ENCODE data around the gene SMARCD3. TPM values are rescaled to one million over a fixed set of nuclear protein-coding genes. Genes with fewer than 3 reads are reported as not detected.
A peak's percentile ranks its signal among the peaks of the same experiment; 100 is the strongest.

Gene SMARCD3
- total RNA-seq, 2 donors from 2014 or later: 1.3 to 11.8 TPM

GRCh38 chr7:151276666-151277590 is 28.4 kb upstream of the SMARCD3 start:
- Mint-ChIP-seq H3K36me3 (ENCODE audit: low read depth) (no peaks in the 10 kb centered on the region), H3K4me1 (peaks cover 14% of the 10 kb centered on the region), H3K27me3 (peaks cover 11% of the 10 kb centered on the region), H3K27ac (peak overlapping the region; percentile 76), H3K4me3 (peak overlapping the region; percentile 78), H3K9me3 (no peaks in the 10 kb centered on the region)
- peak; percentile 84 for ATAC-seq (replicated peaks)

GRCh38 chr7:151275813-151276577 is 27.5 kb upstream of the SMARCD3 start:
- peak overlapping the region; percentile 78 for H3K4me3 Mint-ChIP-seq
- peaks cover 14% of the 10 kb centered on the region for H3K4me1 Mint-ChIP-seq
- H3K9me3 Mint-ChIP-seq: no peaks in the 10 kb centered on the region
- H3K27ac Mint-ChIP-seq: peak overlapping the region; percentile 72
- ATAC-seq (replicated peaks): no peak
- H3K27me3 Mint-ChIP-seq: peaks cover 11% of the 10 kb centered on the region
- no peaks in the 10 kb centered on the region for H3K36me3 Mint-ChIP-seq (ENCODE audit: low read depth)

GRCh38 chr7:151274936-151275812 is 26.7 kb upstream of the SMARCD3 start:
- Mint-ChIP-seq H3K4me1 (peaks cover 14% of the 10 kb centered on the region), H3K9me3 (no peaks in the 10 kb centered on the region), H3K27me3 (peaks cover 8% of the 10 kb centered on the region), H3K27ac (peak overlapping the region; percentile 72), H3K4me3 (peak overlapping the region; percentile 78), H3K36me3 (ENCODE audit: low read depth) (no peaks in the 10 kb centered on the region)
- no peak for ATAC-seq (replicated peaks)

GRCh38 chr7:151274396-151274795 is 25.9 kb upstream of the SMARCD3 start:
- Mint-ChIP-seq H3K27me3 (peaks cover 8% of the 10 kb centered on the region), H3K4me1 (peaks cover 14% of the 10 kb centered on the region), H3K9me3 (no peaks in the 10 kb centered on the region), H3K36me3 (ENCODE audit: low read depth) (no peaks in the 10 kb centered on the region), H3K27ac (no peak overlapping the region), H3K4me3 (no peak overlapping the region)
- ATAC-seq (replicated peaks): no peak

DNA sequence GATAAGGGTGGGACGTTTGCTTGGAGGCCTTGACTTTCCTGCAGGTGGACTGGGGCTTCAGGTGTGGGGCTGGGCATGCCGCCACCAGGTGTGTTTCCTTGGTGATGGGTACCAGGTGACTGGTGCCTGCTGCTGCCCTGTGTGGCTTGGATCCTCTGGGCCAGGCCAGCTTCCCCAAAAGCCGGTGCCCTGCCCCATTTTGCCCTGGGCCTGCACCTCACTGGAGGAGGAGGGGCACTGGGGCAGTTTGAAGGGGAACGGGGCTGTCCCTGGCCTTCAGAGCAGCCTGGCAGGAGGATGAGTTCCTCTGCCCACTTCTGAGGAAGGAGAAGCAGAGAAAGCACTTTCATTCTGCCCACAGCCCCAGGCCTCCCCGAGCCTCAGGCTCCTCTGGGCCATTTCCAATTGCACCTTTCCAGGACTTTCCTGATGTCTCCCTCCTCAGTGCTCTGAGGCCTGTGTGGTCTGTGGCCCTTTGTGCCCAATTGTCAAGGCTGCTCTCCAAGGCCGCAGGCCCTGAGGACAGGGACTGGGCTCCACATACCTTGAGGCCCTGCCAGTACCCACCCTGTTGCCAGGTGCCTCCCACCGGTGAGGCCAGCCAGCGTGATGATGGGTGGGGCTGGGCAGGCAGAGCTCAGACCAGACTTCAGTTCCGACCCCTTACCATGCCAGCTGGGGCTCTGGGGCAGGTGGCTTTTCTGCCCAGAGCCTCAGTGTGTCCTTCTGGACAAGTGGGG is 25.3 kb upstream of the SMARCD3 start:
- no peak overlapping the region for H3K27ac Mint-ChIP-seq
- peaks cover 14% of the 10 kb centered on the region for H3K4me1 Mint-ChIP-seq
- H3K4me3 Mint-ChIP-seq: no peak overlapping the region
- no peaks in the 10 kb centered on the region for H3K36me3 Mint-ChIP-seq (ENCODE audit: low read depth)
- ATAC-seq (replicated peaks): no peak
- H3K9me3 Mint-ChIP-seq: no peaks in the 10 kb centered on the region
- peaks cover 4% of the 10 kb centered on the region for H3K27me3 Mint-ChIP-seq

GRCh38 chr7:151272877-151273276 is 24.4 kb upstream of the SMARCD3 start:
- H3K27ac Mint-ChIP-seq: no peak overlapping the region
- no peaks in the 10 kb centered on the region for H3K36me3 Mint-ChIP-seq (ENCODE audit: low read depth)
- no peaks in the 10 kb centered on the region for H3K27me3 Mint-ChIP-seq
- no peak for ATAC-seq (replicated peaks)
- peaks cover 14% of the 10 kb centered on the region for H3K4me1 Mint-ChIP-seq
- no peaks in the 10 kb centered on the region for H3K9me3 Mint-ChIP-seq
- H3K4me3 Mint-ChIP-seq: no peak overlapping the region

GRCh38 chr7:151272405-151272804 is 23.9 kb upstream of the SMARCD3 start:
- no peaks in the 10 kb centered on the region for H3K36me3 Mint-ChIP-seq (ENCODE audit: low read depth)
- H3K9me3 Mint-ChIP-seq: no peaks in the 10 kb centered on the region
- ATAC-seq (replicated peaks): no peak
- H3K4me1 Mint-ChIP-seq: peaks cover 12% of the 10 kb centered on the region
- no peak overlapping the region for H3K4me3 Mint-ChIP-seq
- H3K27me3 Mint-ChIP-seq: no peaks in the 10 kb centered on the region
- no peak overlapping the region for H3K27ac Mint-ChIP-seq

- ATAC-seq (replicated peaks): no peak
- no peaks in the 10 kb centered on the region for H3K36me3 Mint-ChIP-seq (ENCODE audit: low read depth)
- no peaks in the 10 kb centered on the region for H3K9me3 Mint-ChIP-seq
- no peak overlapping the region for H3K4me3 Mint-ChIP-seq
- H3K27ac Mint-ChIP-seq: no peak overlapping the region
- no peaks in the 10 kb centered on the region for H3K27me3 Mint-ChIP-seq
- peaks cover 9% of the 10 kb centered on the region for H3K4me1 Mint-ChIP-seq
Observed at GRCh38 chr7:151271699-151272355, 23.3 kb upstream of the SMARCD3 start.

DNA sequence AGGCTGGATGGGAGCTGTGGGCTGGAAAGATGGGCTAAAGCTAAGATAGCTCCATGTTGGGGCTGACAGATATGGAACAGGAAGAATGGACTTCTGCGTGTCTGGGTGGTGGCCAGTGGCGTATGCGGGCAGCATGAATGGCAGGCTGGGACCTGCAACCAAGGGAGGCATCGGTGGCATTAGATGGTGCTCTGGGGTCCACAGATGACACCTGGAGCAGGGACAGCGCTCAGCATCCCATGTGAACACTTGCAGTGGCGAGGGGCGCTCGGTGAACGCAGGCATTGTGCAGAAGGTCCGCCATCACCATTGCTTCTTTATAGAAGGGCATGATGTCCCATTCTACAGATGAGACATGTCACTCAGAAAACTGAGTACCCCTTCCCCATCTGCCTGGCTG is 21.0 kb upstream of the SMARCD3 start:
- H3K9me3 Mint-ChIP-seq: no peaks in the 10 kb centered on the region
- no peak overlapping the region for H3K4me3 Mint-ChIP-seq
- ATAC-seq (replicated peaks): no peak
- no peaks in the 10 kb centered on the region for H3K36me3 Mint-ChIP-seq (ENCODE audit: low read depth)
- H3K27me3 Mint-ChIP-seq: no peaks in the 10 kb centered on the region
- no peak overlapping the region for H3K27ac Mint-ChIP-seq
- peaks cover 4% of the 10 kb centered on the region for H3K4me1 Mint-ChIP-seq

DNA sequence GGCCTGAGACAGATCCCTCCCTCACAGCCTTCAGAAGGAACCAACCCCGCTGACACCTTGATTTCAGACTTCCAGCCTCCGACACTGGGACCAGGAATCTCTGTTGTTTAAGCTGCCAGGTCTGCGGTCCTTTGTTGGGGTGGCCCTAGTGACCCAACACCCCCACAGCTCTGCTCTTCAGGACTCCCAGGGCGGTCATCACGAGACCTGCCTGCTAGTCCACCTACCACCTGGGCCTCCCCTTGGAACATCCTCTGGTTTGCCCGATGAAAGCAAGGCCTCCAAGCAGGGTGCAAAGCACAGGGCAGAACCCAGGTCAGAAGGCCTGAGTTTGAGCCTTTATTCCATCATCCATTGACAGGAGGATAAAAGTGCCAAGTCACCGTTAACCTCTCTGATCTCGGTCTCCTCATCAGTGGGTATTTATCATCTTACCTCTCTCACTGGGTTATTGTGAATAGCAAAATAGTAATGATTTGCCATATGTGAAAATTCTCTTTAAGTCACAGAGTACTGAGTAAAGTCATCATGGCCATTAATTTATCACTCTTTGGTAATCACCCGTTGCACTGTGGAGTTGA is 16.9 kb upstream of the SMARCD3 start:
- Mint-ChIP-seq H3K36me3 (ENCODE audit: low read depth) (no peaks in the 10 kb centered on the region), H3K27me3 (peaks cover 3% of the 10 kb centered on the region), H3K4me3 (no peak overlapping the region), H3K4me1 (no peaks in the 10 kb centered on the region), H3K27ac (no peak overlapping the region), H3K9me3 (no peaks in the 10 kb centered on the region)
- ATAC-seq (replicated peaks): no peak

GRCh38 chr7:151264615-151265014 is 16.1 kb upstream of the SMARCD3 start:
- Mint-ChIP-seq H3K9me3 (no peaks in the 10 kb centered on the region), H3K4me1 (no peaks in the 10 kb centered on the region), H3K27me3 (peaks cover 3% of the 10 kb centered on the region), H3K27ac (no peak overlapping the region), H3K36me3 (ENCODE audit: low read depth) (no peaks in the 10 kb centered on the region), H3K4me3 (no peak overlapping the region)
- no peak for ATAC-seq (replicated peaks)

- Mint-ChIP-seq H3K4me1 (no peaks in the 10 kb centered on the region), H3K36me3 (ENCODE audit: low read depth) (no peaks in the 10 kb centered on the region), H3K9me3 (no peaks in the 10 kb centered on the region), H3K27me3 (peaks cover 16% of the 10 kb centered on the region), H3K27ac (no peak overlapping the region), H3K4me3 (no peak overlapping the region)
- no peak for ATAC-seq (replicated peaks)
Observed at GRCh38 chr7:151261529-151261928, 13.0 kb upstream of the SMARCD3 start.

GRCh38 chr7:151260883-151261282 is 12.4 kb upstream of the SMARCD3 start:
- no peaks in the 10 kb centered on the region for H3K36me3 Mint-ChIP-seq (ENCODE audit: low read depth)
- no peaks in the 10 kb centered on the region for H3K9me3 Mint-ChIP-seq
- H3K27me3 Mint-ChIP-seq: peaks cover 16% of the 10 kb centered on the region
- no peak overlapping the region for H3K4me3 Mint-ChIP-seq
- no peak for ATAC-seq (replicated peaks)
- no peak overlapping the region for H3K27ac Mint-ChIP-seq
- H3K4me1 Mint-ChIP-seq: no peaks in the 10 kb centered on the region

Measured in activated T-helper 17 cell treated with anti-CD3 and anti-CD28 coated beads, Interleukin-2, amount 50 U/mL, for 72 hours (primary cell).